ENCODE data around the gene KCNJ9. TPM values are rescaled to one million over a fixed set of nuclear protein-coding genes. Genes with fewer than 3 reads are reported as not detected.
"Not testable (repeated sequence)": the region's sequence is repeated elsewhere in the genome, so short reads cannot be mapped to it uniquely, and the experiment has no call there.

Gene KCNJ9
- total RNA-seq, 2 donors from 2014 or later: 0.95 TPM; not detected in 1

DNA sequence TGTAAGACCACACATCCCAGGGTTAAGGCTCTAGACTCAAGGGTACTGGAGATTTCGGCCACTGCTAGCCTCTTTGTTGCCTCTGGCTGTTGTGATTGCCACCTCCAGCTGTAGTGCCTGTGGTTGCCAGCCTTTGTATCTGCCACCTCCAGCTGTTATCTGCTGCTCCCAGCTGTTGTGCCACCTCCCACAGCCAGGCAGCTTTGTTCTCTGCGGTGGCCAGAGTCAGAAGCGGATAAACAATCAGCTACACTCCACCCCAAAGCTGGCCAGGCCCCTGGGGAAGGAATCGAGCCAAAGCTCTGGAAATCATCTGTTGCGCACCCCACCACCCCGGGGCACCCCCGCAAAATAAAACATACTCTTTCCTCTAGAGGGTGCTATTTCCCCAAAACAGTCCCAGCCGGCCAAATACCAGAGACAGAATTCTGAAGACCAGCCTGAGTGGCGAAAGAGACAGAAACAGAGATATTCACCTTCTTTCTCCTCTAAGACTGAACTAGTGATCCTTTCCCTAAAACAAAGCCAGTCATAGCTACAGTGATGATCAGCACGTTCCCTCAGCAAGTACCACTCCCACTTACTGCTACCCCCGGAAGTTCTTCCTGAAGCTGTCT lies 34.7 kb upstream of the KCNJ9 start:
- ATAC-seq (ENCODE audit: insufficient number of reproducible peaks, low FRiP score, low read depth): peak; percentile 51
- H3K4me3 ChIP-seq: peak overlapping the region; percentile 43

DNA sequence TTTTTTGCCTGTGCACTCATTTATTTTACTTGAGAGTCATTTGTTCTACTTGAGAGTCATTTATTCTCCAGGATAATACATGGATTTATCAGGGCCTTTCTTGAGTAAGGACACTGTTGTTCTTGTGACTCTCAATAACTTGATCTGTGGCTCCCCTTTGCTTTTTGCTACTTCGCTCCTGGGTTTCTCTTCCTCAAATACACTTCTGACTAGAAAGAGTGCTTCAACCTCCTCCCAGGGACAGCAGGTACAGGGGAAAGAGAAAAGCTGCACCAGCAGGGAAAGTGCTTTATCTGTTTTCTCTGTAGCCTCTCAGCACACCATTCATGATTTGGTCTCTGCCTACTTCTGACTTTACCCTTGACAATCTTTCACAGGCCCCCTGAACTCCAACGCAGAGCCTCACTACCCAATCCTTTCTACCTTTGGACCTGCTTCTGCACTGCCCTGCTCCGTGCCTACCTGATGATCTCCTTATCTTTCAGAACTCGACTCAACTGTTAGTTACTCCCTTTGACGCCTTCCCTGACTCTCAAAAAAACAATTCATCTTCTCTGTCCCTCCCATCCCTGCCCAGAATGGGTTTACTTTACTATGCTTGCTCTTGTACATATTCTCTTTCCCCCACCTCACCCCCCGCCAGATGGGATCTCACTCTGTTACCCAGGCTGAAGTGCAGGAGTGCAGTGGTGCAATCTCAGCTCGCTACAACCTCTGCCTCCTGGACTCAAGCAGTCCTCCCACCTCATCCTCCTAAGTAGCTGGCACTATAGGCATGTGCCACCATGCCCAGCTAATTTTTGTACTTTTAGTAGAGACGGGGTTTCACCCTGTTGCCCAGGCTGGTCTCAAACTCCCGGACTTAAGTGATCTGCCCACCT lies 34.0 kb upstream of the KCNJ9 start:
- Histone ChIP-seq H3K27ac (no peak overlapping the region), H3K36me3 (no peaks in the 10 kb centered on the region), H3K4me3 (peak overlapping the region; percentile 43), H3K4me1 (ENCODE audit: control insufficient read depth in 1 of 2, low read depth in 2 of 2) (peaks cover 0 to 12% of the 10 kb centered on the region in 2 donors), H3K27me3 (replicated peaks; ENCODE audit: insufficient read depth) (no peaks in the 10 kb centered on the region), H3K9me3 (no peaks in the 10 kb centered on the region)
- TF ChIP-seq, protein P1, sequence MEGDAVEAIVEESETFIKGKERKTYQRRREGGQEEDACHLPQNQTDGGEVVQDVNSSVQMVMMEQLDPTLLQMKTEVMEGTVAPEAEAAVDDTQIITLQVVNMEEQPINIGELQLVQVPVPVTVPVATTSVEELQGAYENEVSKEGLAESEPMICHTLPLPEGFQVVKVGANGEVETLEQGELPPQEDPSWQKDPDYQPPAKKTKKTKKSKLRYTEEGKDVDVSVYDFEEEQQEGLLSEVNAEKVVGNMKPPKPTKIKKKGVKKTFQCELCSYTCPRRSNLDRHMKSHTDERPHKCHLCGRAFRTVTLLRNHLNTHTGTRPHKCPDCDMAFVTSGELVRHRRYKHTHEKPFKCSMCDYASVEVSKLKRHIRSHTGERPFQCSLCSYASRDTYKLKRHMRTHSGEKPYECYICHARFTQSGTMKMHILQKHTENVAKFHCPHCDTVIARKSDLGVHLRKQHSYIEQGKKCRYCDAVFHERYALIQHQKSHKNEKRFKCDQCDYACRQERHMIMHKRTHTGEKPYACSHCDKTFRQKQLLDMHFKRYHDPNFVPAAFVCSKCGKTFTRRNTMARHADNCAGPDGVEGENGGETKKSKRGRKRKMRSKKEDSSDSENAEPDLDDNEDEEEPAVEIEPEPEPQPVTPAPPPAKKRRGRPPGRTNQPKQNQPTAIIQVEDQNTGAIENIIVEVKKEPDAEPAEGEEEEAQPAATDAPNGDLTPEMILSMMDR (IDR thresholded peaks at IDR 0.05): no peak
- no peak for DNase-seq (ENCODE audit: low spot score)
- ATAC-seq (ENCODE audit: insufficient number of reproducible peaks, low FRiP score, low read depth): no peak

More for the DNA sequence above, 34.7 kb upstream of the KCNJ9 start:
- Histone ChIP-seq H3K27me3 (replicated peaks; ENCODE audit: insufficient read depth) (no peaks in the 10 kb centered on the region), H3K27ac (no peak overlapping the region), H3K9me3 (no peaks in the 10 kb centered on the region), H3K36me3 (no peaks in the 10 kb centered on the region), H3K4me1 (ENCODE audit: control insufficient read depth in 1 of 2, low read depth in 2 of 2) (peaks cover 0 to 12% of the 10 kb centered on the region in 2 donors)
- TF ChIP-seq, protein P1 (IDR thresholded peaks at IDR 0.05): peak; percentile 57
- no peak for DNase-seq (ENCODE audit: low spot score)

DNA sequence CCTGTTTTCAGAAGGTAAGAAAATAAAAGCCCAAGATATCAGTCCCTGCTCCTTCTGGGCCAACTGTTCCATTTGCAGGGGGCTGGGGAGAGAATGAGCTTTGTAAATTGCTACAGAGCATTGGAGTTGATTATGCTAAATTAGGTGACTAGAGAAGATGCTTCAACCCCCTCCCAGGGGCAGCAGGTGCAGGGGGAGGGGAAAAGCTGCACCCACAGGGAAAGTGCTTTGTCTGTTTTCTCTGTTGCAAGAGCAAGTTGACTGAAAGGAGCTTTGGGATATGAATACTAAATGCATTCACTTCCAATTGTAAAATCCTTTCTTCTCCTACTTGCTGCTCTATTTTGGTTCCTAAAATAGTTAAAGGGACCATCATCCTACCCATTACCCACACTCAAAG lies 33.0 kb upstream of the KCNJ9 start:
- H3K27me3 ChIP-seq (replicated peaks; ENCODE audit: insufficient read depth): no peaks in the 10 kb centered on the region

DNA sequence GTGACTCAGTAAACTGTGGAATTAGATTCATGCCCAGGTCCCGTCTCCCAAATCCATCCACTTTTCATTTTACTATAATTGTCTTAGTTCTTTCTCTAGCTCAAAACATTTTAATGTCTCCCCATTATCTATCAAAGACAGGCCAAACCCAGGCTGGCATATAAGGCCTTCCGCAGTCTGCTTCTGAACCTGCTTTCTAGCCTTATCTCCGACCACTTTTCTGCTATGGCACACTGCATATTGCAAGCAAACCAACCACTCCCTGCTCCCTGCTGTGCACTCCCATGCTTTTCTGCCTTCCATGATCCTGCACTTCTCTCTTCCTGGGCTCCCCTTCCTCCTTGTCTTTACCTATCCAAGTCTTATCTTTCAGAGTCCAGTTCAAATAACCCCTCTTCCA lies 32.2 kb upstream of the KCNJ9 start:
- Histone ChIP-seq H3K36me3 (no peaks in the 10 kb centered on the region), H3K9me3 (no peaks in the 10 kb centered on the region), H3K4me3 (no peak overlapping the region), H3K27me3 (replicated peaks; ENCODE audit: insufficient read depth) (no peaks in the 10 kb centered on the region), H3K27ac (no peak overlapping the region), H3K4me1 (ENCODE audit: control insufficient read depth in 1 of 2, low read depth in 2 of 2) (peaks cover 0 to 12% of the 10 kb centered on the region in 2 donors)
- no peak for ATAC-seq (ENCODE audit: insufficient number of reproducible peaks, low FRiP score, low read depth)
- DNase-seq (ENCODE audit: low spot score): no peak
- TF ChIP-seq, protein P1 (IDR thresholded peaks at IDR 0.05): no peak

More for the DNA sequence above, 33.0 kb upstream of the KCNJ9 start:
- H3K27ac ChIP-seq: no peak overlapping the region
- TF ChIP-seq, protein P1 (IDR thresholded peaks at IDR 0.05): no peak
- no peak overlapping the region for H3K4me3 ChIP-seq
- DNase-seq (ENCODE audit: low spot score) (no peak), ATAC-seq (ENCODE audit: insufficient number of reproducible peaks, low FRiP score, low read depth) (no peak)
- no peaks in the 10 kb centered on the region for H3K9me3 ChIP-seq
- H3K4me1 ChIP-seq (ENCODE audit: control insufficient read depth in 1 of 2, low read depth in 2 of 2): peaks cover 0 to 12% of the 10 kb centered on the region in 2 donors
- H3K36me3 ChIP-seq: no peaks in the 10 kb centered on the region

DNA sequence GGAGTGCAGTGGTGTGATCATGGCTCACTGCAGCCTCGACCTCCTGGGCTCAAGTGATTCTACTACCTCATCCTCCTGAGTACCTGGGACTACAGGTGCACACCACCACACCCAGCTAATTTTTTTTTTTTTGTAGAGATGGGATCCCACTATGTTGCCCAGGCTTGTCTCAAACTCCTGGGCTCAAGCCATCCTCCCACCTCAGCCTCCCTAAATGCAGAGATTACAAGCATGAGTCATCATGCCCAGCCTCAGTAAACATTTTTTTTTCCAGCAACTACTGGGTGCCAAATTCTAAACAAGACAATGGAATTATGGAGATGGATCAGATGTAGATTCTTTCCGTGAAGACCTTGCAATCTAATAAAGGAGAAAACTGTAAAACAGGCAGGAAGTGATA lies 31.2 kb upstream of the KCNJ9 start:
- not testable (repeated sequence) for DNase-seq (ENCODE audit: low spot score); H3K9me3 ChIP-seq; H3K27ac ChIP-seq; ATAC-seq (ENCODE audit: insufficient number of reproducible peaks, low FRiP score, low read depth); H3K36me3 ChIP-seq; H3K4me3 ChIP-seq; H3K27me3 ChIP-seq (replicated peaks; ENCODE audit: insufficient read depth)
- peaks cover 0 to 12% of the 10 kb centered on the region in 2 donors for H3K4me1 ChIP-seq (ENCODE audit: control insufficient read depth in 1 of 2, low read depth in 2 of 2)

Measured in thoracic aorta (tissue), 2 donors.